HepG2 (cell line): ENCODE data around the gene NRIP2. TPM values are rescaled to one million over a fixed set of nuclear protein-coding genes. Genes with fewer than 3 reads are reported as not detected.

ENCODE experiments used
- BCL6 ChIP-seq: IDR thresholded peaks from 2 replicates; pipeline ENCODE4 v1.6.1; 2016; ENCODE audit warnings: missing genetic modification reagents, missing compliant biosample characterization
- CBFB ChIP-seq: sonication (generic); formaldehyde crosslinking; IDR thresholded peaks from 2 replicates; pipeline ENCODE4 v1.4.0; 2020; ENCODE audit warnings: missing genetic modification reagents
- KAT7 ChIP-seq: IDR thresholded peaks from 2 replicates; pipeline ENCODE4 v1.6.1; 2018; ENCODE audit warnings: borderline replicate concordance, missing compliant biosample characterization
- NFYC ChIP-seq: IDR thresholded peaks from 2 replicates; pipeline ENCODE4 v1.6.1; 2016; ENCODE audit warnings: missing genetic modification reagents, missing compliant biosample characterization
- PAX8 ChIP-seq: sonication (generic); formaldehyde crosslinking; IDR thresholded peaks from 2 replicates; pipeline ENCODE4 v1.8.0; 2022; ENCODE audit warnings: mild to moderate bottlenecking, missing genetic modification reagents, borderline replicate concordance
- RBM39 ChIP-seq: fragments of 200-400 bp; formaldehyde crosslinking; IDR thresholded peaks from one replicate; pipeline ENCODE4 v1.6.1; 2018; ENCODE audit warnings: antibody characterized with exemption, mild to moderate bottlenecking, low read depth, low read length; ENCODE audit not compliant: poor library complexity, severe bottlenecking
- SIN3B ChIP-seq: fragments of 150-350 bp; IDR thresholded peaks from 2 replicates; pipeline ENCODE4 v1.6.1; 2014; ENCODE audit warnings: low read length
- SMAD9 ChIP-seq: sonication (generic); formaldehyde crosslinking; IDR thresholded peaks from 2 replicates; pipeline ENCODE4 v1.5.1; 2020; ENCODE audit warnings: mild to moderate bottlenecking, missing genetic modification reagents
- SOX6 ChIP-seq, 2 experiments: fragments of 450-650 bp in 1 of 2; sonication (generic) in 1 of 2; formaldehyde crosslinking in 1 of 2; IDR thresholded peaks; 2 replicates each; pipeline versions ENCODE4 v1.4.0 to v1.6.1; 2017 to 2020; ENCODE audit warnings: antibody characterized with exemption in 1 of 2, mild to moderate bottlenecking in 1 of 2, missing genetic modification reagents in 1 of 2
- ZNF281 ChIP-seq: sonication (generic); formaldehyde crosslinking; IDR thresholded peaks from 2 replicates; pipeline ENCODE4 v1.4.0; 2020; ENCODE audit warnings: missing genetic modification reagents, borderline replicate concordance
- ZNF431 ChIP-seq: sonication (generic); formaldehyde crosslinking; IDR thresholded peaks from 2 replicates; pipeline ENCODE4 v1.9.0; 2022; ENCODE audit warnings: missing genetic modification reagents, low read depth, mild to moderate bottlenecking, borderline replicate concordance
- ZNF678 ChIP-seq: sonication (generic); formaldehyde crosslinking; IDR thresholded peaks from 2 replicates; pipeline ENCODE4 v1.4.0; 2020; ENCODE audit warnings: mild to moderate bottlenecking, missing genetic modification reagents
- ZNF781 ChIP-seq: sonication (generic); formaldehyde crosslinking; IDR thresholded peaks from 2 replicates; pipeline ENCODE4 v1.5.1; 2020; ENCODE audit warnings: borderline replicate concordance, mild to moderate bottlenecking, missing genetic modification reagents; ENCODE audit errors: not compliant biosample characterization
- polyA plus RNA-seq, 8 experiments: library from polyadenylated mRNA; depleted of rRNA in 3 of 8; stranded (reverse) in 7 of 8; unstranded in 1 of 8; fragments of >200 nt; fragmentation: Illumina TruSeq in 4 of 8; extraction: Trizol in 4 of 8; gene quantifications; 2 replicates each; pipeline versions ENCODE4 v1.2.1 to v1.2.3, GENCODE V29; 2011 to 2016; ENCODE audit warnings: low read depth in 4 of 8, missing spikeins in 1 of 8, mixed read lengths in 1 of 8; ENCODE audit not compliant: insufficient read depth in 1 of 8
- total RNA-seq, 5 experiments: library from RNA; depleted of rRNA; stranded (reverse); fragments of >200 nt; fragmentation: Illumina TruSeq; extraction: Trizol; gene quantifications; 2 replicates each; pipeline ENCODE4 v1.2.3, GENCODE V29; 2016; ENCODE audit warnings: low read depth in 1 of 5
- TF ChIP-seq, protein P1 (sequence below): sonication (generic); formaldehyde crosslinking; IDR thresholded peaks from 2 replicates; pipeline ENCODE4 v1.8.1; 2023; ENCODE audit warnings: mild to moderate bottlenecking, inconsistent platforms, moderate library complexity, missing genetic modification reagents, borderline replicate concordance
- TF ChIP-seq, protein P2 (sequence below): sonication (generic); formaldehyde crosslinking; IDR thresholded peaks from 2 replicates; pipeline ENCODE4 v1.8.1; 2022; ENCODE audit warnings: low read depth, mild to moderate bottlenecking, missing genetic modification reagents
- TF ChIP-seq, protein P3 (sequence below): sonication (generic); formaldehyde crosslinking; conservative IDR thresholded peaks from 2 replicates; pipeline ENCODE4 v1.4.0; 2020; ENCODE audit warnings: mild to moderate bottlenecking, missing genetic modification reagents, moderate library complexity

NRIP2 gene
- total and polyA plus RNA-seq, 2 of the 13 experiments (the other 11 are each of a cell fraction or from before 2014, with no cell fraction given) = not detected

DNA sequence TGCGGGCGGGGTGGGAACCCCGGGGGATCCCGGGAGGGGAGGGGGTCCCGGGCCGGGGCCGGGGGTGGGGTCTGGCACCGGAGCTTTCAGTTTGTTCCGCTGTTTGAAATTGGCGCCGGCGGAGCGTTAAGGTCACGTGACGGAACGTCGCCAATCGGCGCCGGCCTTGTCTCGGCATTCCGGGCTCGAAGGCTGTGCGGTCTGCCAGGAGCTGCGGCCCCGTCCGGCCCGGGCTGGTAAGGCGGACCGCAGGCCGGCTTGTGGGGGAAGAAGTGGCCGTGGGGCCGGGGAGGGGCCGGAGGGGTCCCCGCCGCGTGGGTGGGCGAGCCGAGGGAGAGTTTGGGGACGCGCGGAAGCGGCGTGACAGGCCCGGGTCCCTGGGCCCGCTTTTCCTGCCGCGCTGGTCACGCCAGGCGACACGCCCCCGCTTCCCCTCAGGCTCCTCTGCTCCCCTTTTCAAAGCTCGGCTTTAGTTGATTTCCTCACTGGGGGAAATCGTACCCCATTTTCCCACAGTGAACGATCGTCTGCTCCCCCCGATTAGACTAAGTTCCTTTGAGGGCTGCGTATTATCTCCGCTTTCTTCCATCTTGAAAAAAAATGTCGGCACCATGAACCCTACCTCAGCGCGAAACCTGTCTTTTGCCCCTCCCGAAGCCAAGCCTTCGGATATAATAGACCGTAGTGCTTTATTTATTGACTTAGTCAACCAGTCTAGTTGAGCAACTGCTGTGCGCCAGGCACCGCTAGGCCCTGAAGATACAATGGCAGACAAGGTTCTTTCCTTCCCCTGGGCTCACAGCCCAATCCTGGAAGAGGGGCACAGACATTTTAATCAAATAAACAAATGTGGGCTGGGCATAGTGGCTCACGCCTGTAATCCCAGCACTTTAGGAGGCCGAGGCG is 42.5 kb upstream of the NRIP2 start, which contains the start of the genes FOXM1 and RHNO1 (continued):
- TF ChIP-seq, protein P1, sequence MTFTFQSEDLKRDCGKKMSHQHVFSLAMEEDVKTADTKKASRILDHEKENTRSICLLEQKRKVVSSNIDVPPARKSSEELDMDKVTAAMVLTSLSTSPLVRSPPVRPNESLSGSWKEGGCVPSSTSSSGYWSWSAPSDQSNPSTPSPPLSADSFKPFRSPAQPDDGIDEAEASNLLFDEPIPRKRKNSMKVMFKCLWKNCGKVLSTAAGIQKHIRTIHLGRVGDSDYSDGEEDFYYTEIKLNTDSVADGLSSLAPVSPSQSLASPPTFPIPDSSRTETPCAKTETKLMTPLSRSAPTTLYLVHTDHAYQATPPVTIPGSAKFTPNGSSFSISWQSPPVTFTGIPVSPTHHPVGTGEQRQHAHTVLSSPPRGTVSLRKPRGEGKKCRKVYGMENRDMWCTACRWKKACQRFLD (CRISPR knock-in tag) = no peak
- no peak for TF ChIP-seq SMAD9 (CRISPR knock-in tag)
- 0 out of 2 replicates have a peak, but pooled peaks have one; percentile 11 for TF ChIP-seq BCL6
- peak; percentile 81 for TF ChIP-seq NFYC
- TF ChIP-seq, protein P2, sequence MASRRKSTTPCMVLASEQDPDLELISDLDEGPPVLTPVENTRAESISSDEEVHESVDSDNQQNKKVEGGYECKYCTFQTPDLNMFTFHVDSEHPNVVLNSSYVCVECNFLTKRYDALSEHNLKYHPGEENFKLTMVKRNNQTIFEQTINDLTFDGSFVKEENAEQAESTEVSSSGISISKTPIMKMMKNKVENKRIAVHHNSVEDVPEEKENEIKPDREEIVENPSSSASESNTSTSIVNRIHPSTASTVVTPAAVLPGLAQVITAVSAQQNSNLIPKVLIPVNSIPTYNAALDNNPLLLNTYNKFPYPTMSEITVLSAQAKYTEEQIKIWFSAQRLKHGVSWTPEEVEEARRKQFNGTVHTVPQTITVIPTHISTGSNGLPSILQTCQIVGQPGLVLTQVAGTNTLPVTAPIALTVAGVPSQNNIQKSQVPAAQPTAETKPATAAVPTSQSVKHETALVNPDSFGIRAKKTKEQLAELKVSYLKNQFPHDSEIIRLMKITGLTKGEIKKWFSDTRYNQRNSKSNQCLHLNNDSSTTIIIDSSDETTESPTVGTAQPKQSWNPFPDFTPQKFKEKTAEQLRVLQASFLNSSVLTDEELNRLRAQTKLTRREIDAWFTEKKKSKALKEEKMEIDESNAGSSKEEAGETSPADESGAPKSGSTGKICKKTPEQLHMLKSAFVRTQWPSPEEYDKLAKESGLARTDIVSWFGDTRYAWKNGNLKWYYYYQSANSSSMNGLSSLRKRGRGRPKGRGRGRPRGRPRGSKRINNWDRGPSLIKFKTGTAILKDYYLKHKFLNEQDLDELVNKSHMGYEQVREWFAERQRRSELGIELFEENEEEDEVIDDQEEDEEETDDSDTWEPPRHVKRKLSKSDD (CRISPR knock-in tag) = peak; percentile 35
- TF ChIP-seq, protein P3, sequence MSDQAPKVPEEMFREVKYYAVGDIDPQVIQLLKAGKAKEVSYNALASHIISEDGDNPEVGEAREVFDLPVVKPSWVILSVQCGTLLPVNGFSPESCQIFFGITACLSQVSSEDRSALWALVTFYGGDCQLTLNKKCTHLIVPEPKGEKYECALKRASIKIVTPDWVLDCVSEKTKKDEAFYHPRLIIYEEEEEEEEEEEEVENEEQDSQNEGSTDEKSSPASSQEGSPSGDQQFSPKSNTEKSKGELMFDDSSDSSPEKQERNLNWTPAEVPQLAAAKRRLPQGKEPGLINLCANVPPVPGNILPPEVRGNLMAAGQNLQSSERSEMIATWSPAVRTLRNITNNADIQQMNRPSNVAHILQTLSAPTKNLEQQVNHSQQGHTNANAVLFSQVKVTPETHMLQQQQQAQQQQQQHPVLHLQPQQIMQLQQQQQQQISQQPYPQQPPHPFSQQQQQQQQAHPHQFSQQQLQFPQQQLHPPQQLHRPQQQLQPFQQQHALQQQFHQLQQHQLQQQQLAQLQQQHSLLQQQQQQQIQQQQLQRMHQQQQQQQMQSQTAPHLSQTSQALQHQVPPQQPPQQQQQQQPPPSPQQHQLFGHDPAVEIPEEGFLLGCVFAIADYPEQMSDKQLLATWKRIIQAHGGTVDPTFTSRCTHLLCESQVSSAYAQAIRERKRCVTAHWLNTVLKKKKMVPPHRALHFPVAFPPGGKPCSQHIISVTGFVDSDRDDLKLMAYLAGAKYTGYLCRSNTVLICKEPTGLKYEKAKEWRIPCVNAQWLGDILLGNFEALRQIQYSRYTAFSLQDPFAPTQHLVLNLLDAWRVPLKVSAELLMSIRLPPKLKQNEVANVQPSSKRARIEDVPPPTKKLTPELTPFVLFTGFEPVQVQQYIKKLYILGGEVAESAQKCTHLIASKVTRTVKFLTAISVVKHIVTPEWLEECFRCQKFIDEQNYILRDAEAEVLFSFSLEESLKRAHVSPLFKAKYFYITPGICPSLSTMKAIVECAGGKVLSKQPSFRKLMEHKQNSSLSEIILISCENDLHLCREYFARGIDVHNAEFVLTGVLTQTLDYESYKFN = no peak
- no peak for TF ChIP-seq ZNF431 (CRISPR knock-in tag)
- no peak for TF ChIP-seq ZNF781 (CRISPR knock-in tag)
- no peak for TF ChIP-seq RBM39
- no peak; the same call in 1 of the 2 replicates for TF ChIP-seq ZNF281
- 0 out of 2 replicates have a peak, but pooled peaks have one; percentile 60 for TF ChIP-seq CBFB
- TF ChIP-seq PAX8 (CRISPR knock-in tag) = no peak
- no peak for TF ChIP-seq ZNF678 (CRISPR knock-in tag)
- TF ChIP-seq SOX6 (IDR thresholded peaks at IDR 0.05) = no peak
- no peak; the same call in 1 of the 2 replicates for TF ChIP-seq SOX6 (CRISPR knock-in tag; IDR thresholded peaks at IDR 0.05)
- TF ChIP-seq KAT7 (CRISPR knock-in tag) = peak; percentile 40; the same call in 1 of the 2 replicates
- peak; percentile 95 for TF ChIP-seq SIN3B
